Measurements from ENCODE around the gene MAP3K9. TPM values are rescaled to one million over a fixed set of nuclear protein-coding genes. Genes with fewer than 3 reads are reported as not detected.

MAP3K9 gene
- total and polyA plus RNA-seq, 7 donors: 0.36 to 4.7 (median 0.60) TPM

- DNase-seq: no peak
- no peak for TF ChIP-seq POLR2AphosphoS5 (IDR thresholded peaks at IDR 0.05)
- TF ChIP-seq CTCF (IDR thresholded peaks at IDR 0.05): no peak
- TF ChIP-seq EP300 (IDR thresholded peaks at IDR 0.05): no peak
- TF ChIP-seq POLR2A (IDR thresholded peaks at IDR 0.05): no peak
- WGBS, 2 donors: 5 to 9% methylated on average over 26 of the region's 26 CpGs
- peaks cover 0 to 14% (median 3%) of the 10 kb centered on the region in 3 donors for H3K27me3 ChIP-seq
- intact Hi-C loops (cut with DNase I): no loop called here
- peaks cover 0 to 18% (median 10%) of the 10 kb centered on the region in 4 donors for H3K4me1 ChIP-seq
- no peaks in the 10 kb centered on the region for H3K9me3 ChIP-seq
- peak overlapping the region in 1 of 4 donors; percentile 36 for H3K27ac ChIP-seq
- peak overlapping the region; percentile 42 to 59 (median 52) for H3K4me3 ChIP-seq
- no peaks in the 10 kb centered on the region for H3K36me3 ChIP-seq
These were observed 13.3 kb upstream of the MAP3K9 start for GRCh38 chr14:70822530-70823185.

- H3K27ac ChIP-seq: peak overlapping the region in 2 of 4 donors; percentile 24 to 36
- intact Hi-C loops (cut with DNase I): no loop called here
- DNase-seq: peak; percentile 76
These were observed 12.5 kb upstream of the MAP3K9 start for GRCh38 chr14:70821584-70822529.

GRCh38 chr14:70816525-70816924 is 7.2 kb upstream of the MAP3K9 start:
- TF ChIP-seq CTCF (IDR thresholded peaks at IDR 0.05) (no peak), EP300 (IDR thresholded peaks at IDR 0.05) (no peak), POLR2AphosphoS5 (IDR thresholded peaks at IDR 0.05) (no peak), POLR2A (IDR thresholded peaks at IDR 0.05) (no peak)

More at GRCh38 chr14:70821584-70822529, 12.5 kb upstream of the MAP3K9 start:
- no peaks in the 10 kb centered on the region for H3K36me3 ChIP-seq
- TF ChIP-seq EP300 (IDR thresholded peaks at IDR 0.05) (no peak), POLR2A (IDR thresholded peaks at IDR 0.05) (no peak), CTCF (IDR thresholded peaks at IDR 0.05) (no peak), POLR2AphosphoS5 (IDR thresholded peaks at IDR 0.05) (peak in 2 of 4 donors; percentile 30 to 61)
- H3K9me3 ChIP-seq: no peaks in the 10 kb centered on the region
- H3K27me3 ChIP-seq: peaks cover 0 to 14% (median 3%) of the 10 kb centered on the region in 3 donors
- H3K4me3 ChIP-seq: peak overlapping the region; percentile 42 to 59 (median 52)
- 2 to 3% methylated on average over 77 of the region's 77 CpGs for WGBS, 2 donors
- peaks cover 0 to 23% (median 10%) of the 10 kb centered on the region in 4 donors for H3K4me1 ChIP-seq

GRCh38 chr14:70814466-70814865 is 5.2 kb upstream of the MAP3K9 start:
- no peak for DNase-seq
- no peaks in the 10 kb centered on the region for H3K9me3 ChIP-seq
- no peaks in the 10 kb centered on the region for H3K27me3 ChIP-seq
- H3K4me1 ChIP-seq: peaks cover 0 to 10% (median 3%) of the 10 kb centered on the region in 4 donors
- no peak overlapping the region for H3K27ac ChIP-seq
- no peaks in the 10 kb centered on the region for H3K36me3 ChIP-seq
- intact Hi-C loops (cut with DNase I): no loop called here
- 80 to 89% methylated on average over 1 of the region's 1 CpG for WGBS, 2 donors
- no peak overlapping the region for H3K4me3 ChIP-seq
- TF ChIP-seq CTCF (IDR thresholded peaks at IDR 0.05) (no peak), POLR2AphosphoS5 (IDR thresholded peaks at IDR 0.05) (no peak), POLR2A (IDR thresholded peaks at IDR 0.05) (no peak)

More at GRCh38 chr14:70816525-70816924, 7.2 kb upstream of the MAP3K9 start:
- no peaks in the 10 kb centered on the region for H3K36me3 ChIP-seq
- H3K9me3 ChIP-seq: no peaks in the 10 kb centered on the region
- 54 to 83% methylated on average over 8 of the region's 8 CpGs for WGBS, 2 donors
- no peak for DNase-seq
- no peak overlapping the region for H3K4me3 ChIP-seq
- H3K27ac ChIP-seq: no peak overlapping the region
- intact Hi-C loops (cut with DNase I): loop anchor here (2.0 to 5.0 kb wide), 5 partner anchors 91 to 999 kb away; partner anchors contain the start of genes MED6 and PCNX1
- H3K4me1 ChIP-seq: peaks cover 0 to 9% (median 4%) of the 10 kb centered on the region in 4 donors
- peaks cover 0 to 12% (median 2%) of the 10 kb centered on the region in 3 donors for H3K27me3 ChIP-seq

All from sigmoid colon (tissue), 7 donors.